ENCODE measurements around the gene MC1R. TPM values are rescaled to one million over a fixed set of nuclear protein-coding genes. Genes with fewer than 3 reads are reported as not detected.

The MC1R gene
- total RNA-seq, 1 experiment from 2014 or later: 3.5 TPM

DNA sequence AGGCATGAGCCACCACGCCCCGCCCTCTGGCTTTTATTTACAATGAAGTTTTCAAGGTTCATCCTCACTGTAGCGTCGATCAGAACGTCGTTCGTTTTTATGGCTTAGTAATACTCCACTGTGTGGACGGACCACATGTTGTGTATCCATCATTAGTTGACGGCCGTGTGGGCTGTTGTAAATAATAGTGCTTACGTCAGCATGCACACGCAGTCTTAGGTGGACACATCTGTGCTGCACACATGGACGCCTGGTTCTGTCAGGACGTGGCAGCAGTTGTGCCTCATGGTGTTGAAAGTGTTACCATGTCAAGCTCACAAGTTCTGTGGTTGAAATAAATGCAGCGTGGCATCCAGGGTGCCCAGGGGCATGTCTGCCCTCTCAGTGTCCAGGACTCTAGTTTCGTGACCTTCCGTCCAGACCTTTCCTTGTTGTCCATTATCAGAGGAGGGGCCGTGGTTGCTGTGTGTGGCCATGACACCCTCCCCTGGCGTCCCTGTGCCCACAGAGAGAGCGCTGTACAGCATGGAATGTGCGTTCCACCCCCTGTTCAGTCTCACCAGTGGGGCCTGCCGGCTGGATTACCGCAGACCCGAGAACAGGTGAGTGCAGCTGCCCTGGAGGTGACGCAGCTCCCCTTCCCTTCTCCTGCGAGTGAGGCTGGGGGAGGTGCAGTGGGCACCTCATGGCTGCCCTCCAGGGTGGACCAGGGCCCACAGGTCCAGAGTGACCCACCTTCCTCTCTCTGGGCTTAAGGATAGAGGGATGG lies 23.0 kb upstream of the MC1R start:
- DNase-seq (ENCODE audit: low read depth): no peak

DNA sequence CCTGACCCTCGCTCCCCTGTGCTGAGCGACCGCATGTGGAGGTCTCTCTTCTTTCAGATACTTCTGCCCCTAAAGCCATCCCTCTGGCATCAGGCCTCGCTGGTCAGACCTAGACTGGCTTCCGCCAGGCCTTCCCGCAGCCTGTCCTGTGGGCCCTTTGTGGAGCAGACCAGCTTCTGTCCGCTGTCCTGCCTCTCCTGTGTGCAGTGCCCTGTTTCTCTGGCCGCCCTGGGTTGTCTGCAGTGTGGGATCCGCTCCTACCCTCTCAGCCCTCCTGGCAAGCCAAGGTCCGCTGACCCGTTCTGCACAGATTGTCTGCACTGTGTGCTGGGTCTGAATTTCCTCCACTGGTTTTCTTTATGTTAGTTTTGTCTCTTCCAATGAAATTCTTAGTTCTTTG lies 21.5 kb upstream of the MC1R start:
- DNase-seq (ENCODE audit: low read depth): no peak

DNA sequence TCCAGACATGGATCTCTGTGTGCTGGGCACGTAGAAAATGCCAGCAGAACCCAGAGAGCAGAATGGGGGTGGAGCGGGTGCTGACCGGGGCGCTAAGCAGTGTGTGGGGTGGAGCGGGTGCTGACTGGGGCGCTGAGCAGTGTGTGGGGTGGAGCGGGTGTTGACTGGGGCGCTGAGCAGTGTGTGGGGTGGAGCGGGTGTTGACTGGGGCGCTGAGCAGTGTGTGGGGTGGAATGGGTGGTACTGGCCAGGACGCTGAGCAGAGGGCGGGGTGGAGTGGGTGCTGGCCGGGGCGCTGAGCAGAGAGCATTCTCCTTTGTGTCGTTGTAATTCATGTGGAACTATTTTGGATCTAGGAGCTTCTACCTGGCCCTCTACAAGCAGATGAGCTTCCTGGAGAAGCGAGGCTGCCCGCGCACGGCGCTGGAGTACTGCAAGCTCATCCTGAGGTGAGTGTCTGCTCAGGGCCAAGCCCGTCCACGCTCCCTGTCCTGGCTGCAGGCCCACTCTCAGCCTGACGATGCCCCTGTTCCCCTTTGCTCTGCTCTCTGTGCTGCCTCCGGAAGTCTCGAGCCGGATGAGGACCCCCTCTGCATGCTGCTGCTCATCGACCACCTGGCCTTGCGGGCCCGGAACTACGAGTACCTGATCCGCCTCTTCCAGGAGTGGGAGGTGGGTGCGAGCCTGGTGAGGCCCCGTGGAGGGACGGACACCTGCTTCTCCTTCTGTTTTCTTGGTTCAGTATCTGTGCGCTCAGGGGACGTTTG lies 20.3 kb upstream of the MC1R start:
- no peak for DNase-seq (ENCODE audit: low read depth)

DNA sequence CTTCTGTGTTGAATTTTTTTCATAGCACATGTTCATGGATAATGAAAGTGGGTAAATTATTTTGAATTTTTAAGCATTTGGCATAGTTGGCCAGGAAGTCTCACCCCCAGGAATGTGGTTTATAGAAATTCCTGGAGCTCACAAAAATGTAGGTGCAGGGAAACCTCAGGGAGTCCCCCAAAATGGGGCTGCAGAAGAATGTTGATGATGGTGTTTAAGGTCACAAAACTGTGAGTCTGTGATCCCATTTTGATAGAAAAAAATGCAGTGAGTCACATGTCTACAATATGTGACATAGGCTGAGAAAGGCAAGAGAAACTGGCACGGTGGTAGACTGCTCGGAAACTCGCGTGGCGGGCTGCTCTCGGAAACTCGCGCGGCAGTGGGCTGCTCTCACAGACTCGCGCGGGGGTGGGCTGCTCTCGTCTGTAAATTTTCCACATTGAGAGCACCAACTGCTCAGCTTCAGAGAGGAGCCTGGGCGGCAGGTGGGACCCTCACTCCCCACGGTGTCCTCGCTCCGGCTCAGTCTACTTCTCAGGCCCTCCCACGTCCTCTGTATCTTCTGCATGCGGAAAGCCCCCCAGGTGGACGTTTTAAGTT lies 18.7 kb upstream of the MC1R start:
- DNase-seq (ENCODE audit: low read depth): no peak

DNA sequence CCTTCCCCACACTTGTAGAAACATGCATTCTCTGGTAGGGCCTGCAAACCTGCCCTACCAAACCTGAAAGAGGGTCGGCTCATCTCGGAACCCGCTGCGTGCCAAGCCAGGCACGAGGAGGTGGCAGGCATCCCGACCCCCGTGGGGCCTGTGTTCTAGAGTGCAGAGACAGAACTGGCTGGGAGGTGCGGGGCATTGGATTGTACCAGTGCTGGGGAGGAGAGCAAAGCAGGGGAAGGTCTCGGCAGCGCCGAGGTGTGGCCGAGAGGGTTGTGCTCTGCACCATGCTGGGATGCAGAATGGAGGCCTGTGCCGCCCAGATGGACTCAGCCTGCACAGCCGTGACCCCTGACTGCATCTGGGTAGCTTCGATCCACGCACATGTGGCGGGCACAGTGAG lies 17.8 kb upstream of the MC1R start:
- DNase-seq (ENCODE audit: low read depth): no peak

DNA sequence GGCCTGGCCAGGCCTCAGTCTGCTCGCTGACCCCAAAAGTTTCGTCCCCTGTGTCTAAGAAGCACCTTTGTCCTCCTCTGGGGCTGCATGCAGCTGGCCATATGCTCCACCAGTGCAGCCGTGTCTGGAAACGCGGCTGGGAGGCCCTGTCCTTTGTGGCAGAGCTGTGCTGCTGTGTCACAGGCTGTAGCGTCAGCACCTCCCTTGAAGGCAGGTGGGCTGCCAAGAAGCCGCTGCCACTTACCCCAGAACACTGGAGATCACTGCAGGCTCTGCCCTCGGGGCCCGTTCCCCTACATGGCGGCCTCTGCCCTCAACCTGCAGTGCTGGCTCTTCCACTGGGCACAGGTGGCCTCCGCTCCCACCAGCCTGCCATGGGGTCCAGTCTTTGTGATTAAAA lies 15.7 kb upstream of the MC1R start:
- DNase-seq (ENCODE audit: low read depth): no peak

- no peak for DNase-seq (ENCODE audit: low read depth)
Observed at GRCh38 chr16:89903908-89904515, 14.7 kb upstream of the MC1R start.

DNA sequence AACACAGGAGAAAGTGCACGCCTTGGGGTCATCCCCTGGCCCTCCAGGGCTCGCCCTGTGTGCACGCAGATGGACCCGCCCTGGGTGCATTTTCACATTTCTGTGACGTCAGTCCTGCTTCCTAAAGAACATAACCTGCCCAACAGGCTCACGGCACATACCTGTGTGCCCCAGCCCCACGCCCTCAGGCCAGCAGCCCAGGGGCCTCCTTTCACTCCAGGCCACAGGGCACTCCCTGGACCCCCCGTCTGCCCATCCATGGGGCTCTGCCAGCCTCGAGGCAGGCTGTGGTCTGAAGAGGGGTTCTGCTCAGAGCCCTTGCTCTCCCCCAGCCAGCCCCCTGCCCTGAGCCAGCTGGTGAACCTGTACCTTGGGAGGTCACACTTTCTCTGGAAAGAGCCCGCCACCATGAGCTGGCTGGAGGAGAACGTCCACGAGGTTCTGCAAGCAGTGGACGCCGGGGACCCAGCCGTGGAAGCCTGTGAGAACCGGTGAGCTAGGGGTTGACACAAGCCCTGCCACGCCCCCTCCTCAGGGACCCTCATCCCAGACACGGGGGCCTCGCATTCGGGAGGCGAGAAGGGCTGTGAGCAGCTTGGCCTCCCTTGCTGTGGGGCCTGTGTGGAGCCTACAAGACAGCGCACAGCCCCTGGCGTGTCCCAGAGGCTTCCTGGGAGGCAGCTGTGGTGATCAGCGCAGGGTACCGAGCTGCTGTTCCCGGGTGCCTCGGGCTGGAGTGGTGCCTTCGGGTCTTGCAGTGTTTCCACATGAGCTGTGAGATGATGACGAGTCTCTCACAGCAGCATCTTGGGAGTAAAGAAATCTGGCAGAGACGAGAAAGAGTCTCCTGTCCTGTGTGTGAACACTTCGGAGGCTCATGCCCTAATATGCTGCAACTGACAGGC lies 13.8 kb upstream of the MC1R start:
- DNase-seq (ENCODE audit: low read depth): no peak

- DNase-seq (ENCODE audit: low read depth): no peak
Observed at GRCh38 chr16:89905511-89906139, 13.0 kb upstream of the MC1R start.

- DNase-seq (ENCODE audit: low read depth): no peak
Observed at GRCh38 chr16:89906140-89907025, 12.3 kb upstream of the MC1R start.

GRCh38 chr16:89907055-89907814 lies 11.4 kb upstream of the MC1R start:
- no peak for DNase-seq (ENCODE audit: low read depth)

DNA sequence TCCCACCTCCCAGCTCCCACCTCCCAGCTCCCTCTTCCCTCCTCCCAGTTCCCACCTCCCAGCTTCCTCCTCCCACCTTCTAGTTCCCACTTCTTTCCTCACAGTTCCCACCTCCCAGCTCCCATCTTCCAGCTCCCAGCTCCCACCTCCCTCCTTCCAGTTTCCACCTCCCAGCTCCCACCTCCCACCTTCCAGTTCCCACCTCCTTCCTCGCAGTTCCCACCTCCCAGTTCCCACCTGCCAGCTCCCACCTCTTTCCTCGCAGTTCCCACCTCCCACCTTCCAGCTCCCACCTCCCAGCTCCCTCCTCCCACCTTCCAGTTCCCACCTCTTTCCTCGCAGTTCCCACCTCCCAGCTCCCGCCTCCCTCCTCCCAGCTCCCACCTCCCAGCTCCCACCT lies 10.4 kb upstream of the MC1R start:
- no peak for DNase-seq (ENCODE audit: low read depth)

GRCh38 chr16:89909777-89910716 lies 8.6 kb upstream of the MC1R start:
- DNase-seq (ENCODE audit: low read depth): no peak

DNA sequence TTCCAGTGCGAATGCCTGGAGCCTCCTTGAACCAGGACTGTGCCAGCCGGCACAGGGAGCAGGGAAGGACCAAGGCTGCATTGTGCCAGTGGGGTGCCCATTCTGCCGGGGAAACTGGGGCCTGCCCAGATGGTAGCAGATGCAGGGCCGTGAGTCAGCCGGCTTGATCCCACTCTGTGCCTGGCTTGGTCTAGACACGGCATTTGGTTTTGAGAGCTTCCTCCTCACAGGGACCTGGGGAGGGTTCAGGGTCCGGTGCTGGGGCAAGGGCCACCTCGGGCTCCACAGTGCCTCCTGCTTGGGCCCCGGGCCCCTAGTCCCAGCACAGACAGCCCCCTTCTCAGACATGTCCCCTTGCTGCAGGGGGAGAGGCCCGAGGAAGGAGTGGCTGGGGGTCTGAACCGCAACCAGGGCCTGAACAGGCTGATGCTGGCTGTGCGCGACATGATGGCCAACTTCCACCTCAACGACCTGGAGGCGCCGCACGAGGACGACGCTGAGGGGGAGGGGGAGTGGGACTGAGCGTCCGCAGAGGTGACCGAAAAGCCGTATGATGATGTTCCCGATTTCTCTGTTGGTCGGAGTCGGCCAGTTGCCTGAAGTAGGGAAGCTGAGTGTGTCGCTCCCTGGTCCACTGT lies 7.8 kb upstream of the MC1R start:
- no peak for DNase-seq (ENCODE audit: low read depth)

- DNase-seq (ENCODE audit: low read depth): no peak
Observed at GRCh38 chr16:89911375-89911774, 7.3 kb upstream of the MC1R start.

- DNase-seq (ENCODE audit: low read depth): no peak
Observed at GRCh38 chr16:89912143-89912542, 6.5 kb upstream of the MC1R start.

GRCh38 chr16:89912627-89913026 lies 6.0 kb upstream of the MC1R start:
- no peak for DNase-seq (ENCODE audit: low read depth)

All from HT1080 (cell line).